GM12891 (cell line): ENCODE measurements around the gene SSBP4.
"Not testable (repeated sequence)": the region's sequence is repeated elsewhere in the genome, so short reads cannot be mapped to it uniquely, and the experiment has no call there.

Experiments used
- POLR2A ChIP-seq: IDR thresholded peaks from 2 replicates; pipeline ENCODE4 v1.6.1; 2011; ENCODE audit warnings: low read depth, low read length, control low read depth
- POLR2AphosphoS5 ChIP-seq: IDR thresholded peaks from 2 replicates; pipeline ENCODE4 v1.6.1; 2011; ENCODE audit warnings: low read depth, low read length, control low read depth
- TAF1 ChIP-seq: IDR thresholded peaks from 2 replicates; pipeline ENCODE4 v1.6.1; 2011; ENCODE audit warnings: low read depth, low read length, control low read depth

- not testable (repeated sequence) for TF ChIP-seq POLR2A, POLR2AphosphoS5, TAF1
Measured at GRCh38 chr19:18405754-18406153, 13.4 kb upstream of the SSBP4 start.
